Measurements from ENCODE around the gene ELF1.

ELF1 gene

DNA sequence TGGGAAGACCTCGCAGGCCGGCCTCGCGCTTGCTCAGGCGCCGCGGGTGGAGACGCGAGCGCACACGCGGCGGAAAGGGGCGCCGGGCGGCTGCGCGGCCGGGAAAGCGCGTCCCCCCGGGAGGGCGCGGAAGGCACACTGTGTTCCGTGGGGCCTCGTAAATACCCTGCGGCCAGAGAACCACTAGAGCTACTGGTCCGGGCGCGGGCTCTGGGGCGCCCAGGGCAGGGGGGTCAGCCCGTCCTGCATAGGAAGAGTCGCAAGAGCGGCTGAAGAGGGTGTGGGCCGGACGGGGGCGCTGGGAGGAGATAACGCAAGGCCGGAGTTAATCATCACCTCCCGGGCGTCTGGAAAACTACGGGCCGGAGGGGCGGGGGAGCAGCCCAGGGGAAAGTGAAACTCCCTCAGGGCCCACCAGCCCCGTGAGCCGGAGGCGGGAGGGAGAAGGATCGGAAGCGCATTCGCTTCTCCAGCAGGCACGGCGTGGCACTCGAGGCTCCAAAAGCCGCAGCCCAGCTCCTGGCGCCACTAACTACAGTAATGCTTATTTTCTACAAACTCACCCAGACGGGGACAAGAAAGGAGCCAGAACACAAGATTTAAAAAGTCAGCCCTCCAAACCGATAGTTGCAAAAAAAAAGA is 41.1 kb upstream of the ELF1 start:
- TF ChIP-seq, protein P1, sequence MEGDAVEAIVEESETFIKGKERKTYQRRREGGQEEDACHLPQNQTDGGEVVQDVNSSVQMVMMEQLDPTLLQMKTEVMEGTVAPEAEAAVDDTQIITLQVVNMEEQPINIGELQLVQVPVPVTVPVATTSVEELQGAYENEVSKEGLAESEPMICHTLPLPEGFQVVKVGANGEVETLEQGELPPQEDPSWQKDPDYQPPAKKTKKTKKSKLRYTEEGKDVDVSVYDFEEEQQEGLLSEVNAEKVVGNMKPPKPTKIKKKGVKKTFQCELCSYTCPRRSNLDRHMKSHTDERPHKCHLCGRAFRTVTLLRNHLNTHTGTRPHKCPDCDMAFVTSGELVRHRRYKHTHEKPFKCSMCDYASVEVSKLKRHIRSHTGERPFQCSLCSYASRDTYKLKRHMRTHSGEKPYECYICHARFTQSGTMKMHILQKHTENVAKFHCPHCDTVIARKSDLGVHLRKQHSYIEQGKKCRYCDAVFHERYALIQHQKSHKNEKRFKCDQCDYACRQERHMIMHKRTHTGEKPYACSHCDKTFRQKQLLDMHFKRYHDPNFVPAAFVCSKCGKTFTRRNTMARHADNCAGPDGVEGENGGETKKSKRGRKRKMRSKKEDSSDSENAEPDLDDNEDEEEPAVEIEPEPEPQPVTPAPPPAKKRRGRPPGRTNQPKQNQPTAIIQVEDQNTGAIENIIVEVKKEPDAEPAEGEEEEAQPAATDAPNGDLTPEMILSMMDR (IDR thresholded peaks at IDR 0.05; ENCODE audit: borderline replicate concordance, control extremely low read depth, extremely low read depth, insufficient read depth, missing control alignments): peak; percentile 46
- in situ Hi-C loops (cut with MboI; ENCODE audit: low sequenced_read_pairs, unreplicated experiment): loop anchor here (25.0 kb wide), 1 partner anchor 273 kb away; the partner anchor contains the start of gene SLC25A15
- DNase-seq (ENCODE audit: low spot score): peak; percentile 77

DNA sequence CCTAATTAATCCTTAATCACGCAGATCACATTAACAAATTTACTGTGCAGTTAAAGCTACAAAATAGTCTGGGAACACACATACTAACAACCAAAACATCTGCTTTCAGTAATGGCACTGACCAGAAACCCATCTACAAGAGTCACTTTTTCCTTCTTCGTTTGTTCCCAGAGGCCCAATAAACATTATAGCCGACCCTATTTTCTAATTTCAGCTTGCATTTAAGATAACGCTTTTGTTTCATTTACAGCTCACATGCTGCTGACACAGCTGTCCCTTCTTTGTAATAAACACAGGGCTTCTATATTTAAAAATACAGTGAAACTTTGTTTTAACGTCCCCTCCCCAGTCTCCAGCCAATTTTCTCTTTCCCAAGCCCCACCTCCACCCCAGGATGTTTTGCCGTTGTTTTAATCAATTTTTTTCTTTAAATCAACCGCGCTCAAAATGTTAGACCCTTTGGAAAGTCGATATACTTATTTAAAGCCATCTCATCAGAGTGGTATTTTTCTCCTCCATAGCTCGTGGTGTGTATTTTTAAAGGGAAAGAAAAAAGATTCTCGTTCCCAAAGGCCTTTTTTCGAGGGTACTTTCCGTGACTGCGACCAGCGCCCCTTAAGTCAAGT is 40.5 kb upstream of the ELF1 start:
- in situ Hi-C loops (cut with MboI; ENCODE audit: low sequenced_read_pairs, unreplicated experiment): loop anchor here (10.0 to 25.0 kb wide), 2 partner anchors 85 to 272 kb away; partner anchors contain the start of gene SLC25A15

DNA sequence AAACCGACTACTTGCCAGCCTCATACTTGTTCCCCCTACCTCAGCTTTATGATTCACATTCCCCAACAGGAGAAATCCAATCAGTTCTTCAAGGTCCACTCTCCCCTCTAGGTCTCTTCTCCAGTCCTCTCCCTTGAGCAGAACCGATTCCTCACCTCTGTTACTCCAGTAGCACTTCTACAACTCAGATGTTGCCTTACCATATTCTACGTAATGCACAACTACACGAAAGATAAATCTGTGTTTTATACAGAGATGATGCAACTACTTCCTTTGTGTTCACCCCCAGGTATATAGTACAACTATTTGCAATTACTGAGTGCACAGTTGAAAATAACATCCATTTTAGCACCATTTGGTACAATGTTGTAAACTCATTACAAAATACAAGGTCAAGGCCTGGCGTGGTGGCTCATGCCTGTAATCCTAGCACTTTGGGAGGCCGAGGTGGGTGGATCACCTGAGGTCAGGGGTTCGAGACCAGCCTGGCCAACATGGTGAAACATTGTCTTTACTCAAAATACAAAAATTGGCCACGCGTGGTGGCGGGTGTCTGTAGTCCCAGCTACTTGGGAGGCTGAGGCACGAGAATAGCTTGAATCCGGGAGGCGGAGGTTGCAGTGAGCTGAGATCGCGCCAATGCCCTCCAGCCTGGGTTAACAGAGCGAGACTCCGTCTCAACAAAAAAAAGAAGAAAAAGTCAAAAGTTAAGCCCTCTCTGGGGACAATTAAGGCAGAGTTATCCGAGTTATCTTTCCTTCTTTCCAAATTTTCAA is 39.4 kb upstream of the ELF1 start:
- in situ Hi-C loops (cut with MboI; ENCODE audit: low sequenced_read_pairs, unreplicated experiment): loop anchor here (10.0 to 25.0 kb wide), 2 partner anchors 84 to 271 kb away; partner anchors contain the start of gene SLC25A15
- TF ChIP-seq, protein P1 (IDR thresholded peaks at IDR 0.05; ENCODE audit: borderline replicate concordance, control extremely low read depth, extremely low read depth, insufficient read depth, missing control alignments): no peak
- DNase-seq (ENCODE audit: low spot score): no peak

More for the DNA sequence above, 40.5 kb upstream of the ELF1 start:
- TF ChIP-seq, protein P1 (IDR thresholded peaks at IDR 0.05; ENCODE audit: borderline replicate concordance, control extremely low read depth, extremely low read depth, insufficient read depth, missing control alignments): no peak
- DNase-seq (ENCODE audit: low spot score): no peak

DNA sequence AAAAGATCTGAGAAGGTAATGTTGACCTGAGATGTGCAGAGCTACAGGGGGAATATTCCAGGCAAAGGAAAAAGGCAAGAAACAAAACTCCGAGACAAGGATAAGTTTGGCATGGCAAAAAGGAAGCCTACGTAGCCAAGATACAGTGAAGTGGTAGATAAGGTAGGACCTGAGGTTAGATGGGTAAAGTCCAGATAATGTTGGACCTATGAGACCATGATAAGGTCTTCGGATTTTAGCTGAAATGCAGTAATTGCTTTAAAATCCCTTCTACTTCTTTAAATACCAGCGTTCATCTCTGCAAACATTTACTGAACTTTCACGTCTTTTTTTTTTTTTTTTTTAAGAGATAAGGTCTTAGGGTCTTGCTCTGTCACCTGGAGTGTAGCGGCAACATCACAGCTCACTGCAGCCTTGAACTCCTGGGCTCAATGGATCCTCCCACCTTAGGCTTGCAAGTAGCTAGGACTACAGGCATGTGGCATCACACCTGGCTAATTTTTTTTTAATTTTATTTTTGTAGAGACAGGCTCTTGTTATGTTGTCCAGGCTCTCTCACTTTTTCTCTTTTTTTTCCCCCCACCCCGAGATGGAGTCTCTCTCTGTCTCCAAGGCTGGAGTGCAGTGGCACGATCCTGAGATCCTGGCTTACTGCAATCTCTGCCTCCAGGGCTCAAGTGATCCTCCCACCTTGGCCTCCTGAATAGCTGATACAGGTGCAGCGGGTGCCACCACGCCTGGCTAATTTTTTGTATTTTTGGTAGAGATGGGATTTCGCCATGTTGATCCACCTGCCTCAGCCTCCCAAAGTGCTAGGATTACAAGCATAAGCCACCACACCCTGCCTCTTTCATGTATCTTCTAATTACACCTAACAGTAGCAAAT is 38.0 kb upstream of the ELF1 start:
- in situ Hi-C loops (cut with MboI; ENCODE audit: low sequenced_read_pairs, unreplicated experiment): loop anchor here (10.0 to 25.0 kb wide), 2 partner anchors 82 to 270 kb away; partner anchors contain the start of gene SLC25A15
- DNase-seq (ENCODE audit: low spot score): no peak
- TF ChIP-seq, protein P1 (IDR thresholded peaks at IDR 0.05; ENCODE audit: borderline replicate concordance, control extremely low read depth, extremely low read depth, insufficient read depth, missing control alignments): no peak

DNA sequence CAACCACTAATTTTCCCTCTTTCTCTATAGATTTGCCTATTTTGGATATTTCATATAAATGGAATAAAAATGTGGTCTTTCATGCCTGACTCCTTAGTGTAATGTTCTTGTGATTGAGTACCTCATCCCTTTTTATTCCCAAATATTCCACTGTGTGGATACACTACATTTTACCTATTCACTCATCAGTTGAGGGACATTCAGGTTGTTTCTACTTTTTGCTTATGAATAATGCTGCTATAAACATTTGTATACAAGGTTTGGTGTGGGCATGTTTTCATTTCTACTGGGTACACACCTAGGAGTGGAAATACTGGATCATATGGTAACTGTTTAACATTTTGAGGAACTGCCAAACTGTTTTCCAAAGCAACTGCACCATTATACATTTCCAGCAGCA is 37.1 kb upstream of the ELF1 start:
- DNase-seq (ENCODE audit: low spot score): no peak
- in situ Hi-C loops (cut with MboI; ENCODE audit: low sequenced_read_pairs, unreplicated experiment): loop anchor here (10.0 to 25.0 kb wide), 2 partner anchors 81 to 269 kb away; partner anchors contain the start of gene SLC25A15
- TF ChIP-seq, protein P1 (IDR thresholded peaks at IDR 0.05; ENCODE audit: borderline replicate concordance, control extremely low read depth, extremely low read depth, insufficient read depth, missing control alignments): no peak

All from GM13976 (cell line).